Peyer's patch (tissue), 4 donors: ENCODE data around the gene NEK7.

Source experiments
- POLR2A ChIP-seq, 2 donors: fragments of 450-650 bp; IDR thresholded peaks; one replicate each; pipeline ENCODE4 v1.5.1; 2017; ENCODE audit warnings: antibody characterized with exemption in 2 of 2, mild to moderate bottlenecking in 2 of 2, moderate library complexity in 2 of 2
- TF ChIP-seq, protein P1 (sequence below), 6 experiments: fragments of 450-650 bp in 4 of 6; fragments of 200-600 bp in 2 of 6; sonication (generic) in 1 of 6; IDR thresholded peaks; one replicate each; pipeline ENCODE4 v1.5.1; 2017 to 2019; ENCODE audit warnings: antibody characterized with exemption in 6 of 6, mild to moderate bottlenecking in 3 of 6, moderate library complexity in 1 of 6

GRCh38 chr1:198205016-198205684, 48.4 kb downstream of the NEK7 start:
- TF ChIP-seq, protein P1, sequence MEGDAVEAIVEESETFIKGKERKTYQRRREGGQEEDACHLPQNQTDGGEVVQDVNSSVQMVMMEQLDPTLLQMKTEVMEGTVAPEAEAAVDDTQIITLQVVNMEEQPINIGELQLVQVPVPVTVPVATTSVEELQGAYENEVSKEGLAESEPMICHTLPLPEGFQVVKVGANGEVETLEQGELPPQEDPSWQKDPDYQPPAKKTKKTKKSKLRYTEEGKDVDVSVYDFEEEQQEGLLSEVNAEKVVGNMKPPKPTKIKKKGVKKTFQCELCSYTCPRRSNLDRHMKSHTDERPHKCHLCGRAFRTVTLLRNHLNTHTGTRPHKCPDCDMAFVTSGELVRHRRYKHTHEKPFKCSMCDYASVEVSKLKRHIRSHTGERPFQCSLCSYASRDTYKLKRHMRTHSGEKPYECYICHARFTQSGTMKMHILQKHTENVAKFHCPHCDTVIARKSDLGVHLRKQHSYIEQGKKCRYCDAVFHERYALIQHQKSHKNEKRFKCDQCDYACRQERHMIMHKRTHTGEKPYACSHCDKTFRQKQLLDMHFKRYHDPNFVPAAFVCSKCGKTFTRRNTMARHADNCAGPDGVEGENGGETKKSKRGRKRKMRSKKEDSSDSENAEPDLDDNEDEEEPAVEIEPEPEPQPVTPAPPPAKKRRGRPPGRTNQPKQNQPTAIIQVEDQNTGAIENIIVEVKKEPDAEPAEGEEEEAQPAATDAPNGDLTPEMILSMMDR (IDR thresholded peaks at IDR 0.05) = no peak
- TF ChIP-seq POLR2A (IDR thresholded peaks at IDR 0.05) = no peak
